PC-3 (cell line): ENCODE data around the gene CDH10.

ENCODE experiments used
- CTCF ChIP-seq: fragments of 300-600 bp; sonication (generic); conservative IDR thresholded peaks from 2 replicates; pipeline ENCODE4 v1.5.1; 2017; ENCODE audit warnings: antibody characterized with exemption, low read depth, mild to moderate bottlenecking, low read length
- EZH2 ChIP-seq: fragments of 300-600 bp; sonication (generic); IDR thresholded peaks from one replicate; pipeline ENCODE4 v1.6.1; 2017; ENCODE audit warnings: antibody characterized with exemption, mild to moderate bottlenecking, low read length; ENCODE audit not compliant: unreplicated experiment

DNA sequence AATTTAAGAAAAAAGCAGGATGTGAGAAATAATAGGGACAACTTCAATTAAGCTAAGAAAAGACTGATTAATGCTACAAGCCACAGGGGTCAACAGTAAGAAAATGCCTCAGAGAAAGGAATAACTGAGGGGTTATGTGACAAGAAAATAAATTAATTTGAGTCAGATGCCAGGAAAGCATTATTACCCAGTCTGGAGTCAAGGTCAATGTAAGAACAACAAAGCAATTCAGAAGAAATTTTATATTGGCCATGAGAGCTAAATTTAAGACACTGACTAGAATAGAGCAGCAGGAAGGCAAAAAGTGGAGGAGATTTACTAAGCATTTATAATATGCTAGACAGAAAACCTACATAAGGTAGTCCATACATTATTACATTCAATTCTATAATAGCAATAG, 73.5 kb downstream of the CDH10 start:
- TF ChIP-seq CTCF (no peak), EZH2 (no peak)
